HepG2 (cell line): ENCODE data around the gene MIA2. TPM values are rescaled to one million over a fixed set of nuclear protein-coding genes. Genes with fewer than 3 reads are reported as not detected.

Experiments used
- EP300 ChIP-seq, 3 experiments: sonication (generic) in 1 of 3; formaldehyde crosslinking in 1 of 3; IDR thresholded peaks; 2 replicates each; pipeline versions ENCODE4 v1.5.1 to v1.6.1; 2011 to 2020; ENCODE audit warnings: low read depth in 2 of 3, low read length in 2 of 3, borderline replicate concordance in 1 of 3, improper control_type of control experiment in 1 of 3, mild to moderate bottlenecking in 1 of 3, missing genetic modification reagents in 1 of 3, moderate library complexity in 1 of 3
- ETV5 ChIP-seq: IDR thresholded peaks from 2 replicates; pipeline ENCODE4 v1.6.1; 2018; ENCODE audit warnings: missing biosample characterization, missing genetic modification reagents, inconsistent platforms, borderline replicate concordance
- FOXP1 ChIP-seq, 2 experiments: fragments of 450-650 bp in 1 of 2; IDR thresholded peaks; 2 replicates each; pipeline ENCODE4 v1.6.1; 2017 to 2018; ENCODE audit warnings: antibody characterized with exemption in 1 of 2
- HMGA1 ChIP-seq: sonication (generic); formaldehyde crosslinking; conservative IDR thresholded peaks from 2 replicates; pipeline ENCODE4 v1.4.0; 2020; ENCODE audit warnings: missing genetic modification reagents
- HOXA3 ChIP-seq: sonication (generic); formaldehyde crosslinking; IDR thresholded peaks from 2 replicates; pipeline ENCODE4 v1.5.0; 2020; ENCODE audit warnings: missing genetic modification reagents
- MBD4 ChIP-seq: IDR thresholded peaks from 2 replicates; pipeline ENCODE4 v1.6.1; 2012; ENCODE audit warnings: low read length, inconsistent platforms, borderline replicate concordance
- NR2F6 ChIP-seq, 2 experiments: IDR thresholded peaks; 2 replicates each; pipeline ENCODE4 v1.6.1; 2016; ENCODE audit warnings: antibody characterized with exemption in 1 of 2, mild to moderate bottlenecking in 1 of 2
- PPARG ChIP-seq: conservative IDR thresholded peaks from 2 replicates; pipeline ENCODE4 v1.6.1; 2016; ENCODE audit warnings: missing biosample characterization, missing genetic modification reagents
- RFXANK ChIP-seq: IDR thresholded peaks from 2 replicates; pipeline ENCODE4 v1.6.1; 2016
- SP1 ChIP-seq, 2 experiments: fragments of 450-650 bp in 1 of 2; sonication (generic) in 1 of 2; formaldehyde crosslinking in 1 of 2; IDR thresholded peaks; 2 replicates each; pipeline versions ENCODE4 v1.4.0 to v1.6.1; 2016 to 2020; ENCODE audit warnings: missing genetic modification reagents in 1 of 2
- ZFP1 ChIP-seq: IDR thresholded peaks from 2 replicates; pipeline ENCODE4 v1.6.1; 2016
- ZNF552 ChIP-seq: sonication (generic); formaldehyde crosslinking; IDR thresholded peaks from 2 replicates; pipeline ENCODE4 v1.9.0; 2022; ENCODE audit warnings: missing genetic modification reagents, mild to moderate bottlenecking, borderline replicate concordance
- polyA plus RNA-seq, 8 experiments: library from polyadenylated mRNA; depleted of rRNA in 3 of 8; stranded (reverse) in 7 of 8; unstranded in 1 of 8; fragments of >200 nt; fragmentation: Illumina TruSeq in 4 of 8; extraction: Trizol in 4 of 8; gene quantifications; 2 replicates each; pipeline versions ENCODE4 v1.2.1 to v1.2.3, GENCODE V29; 2011 to 2016; ENCODE audit warnings: low read depth in 4 of 8, missing spikeins in 1 of 8, mixed read lengths in 1 of 8; ENCODE audit not compliant: insufficient read depth in 1 of 8
- total RNA-seq, 5 experiments: library from RNA; depleted of rRNA; stranded (reverse); fragments of >200 nt; fragmentation: Illumina TruSeq; extraction: Trizol; gene quantifications; 2 replicates each; pipeline ENCODE4 v1.2.3, GENCODE V29; 2016; ENCODE audit warnings: low read depth in 1 of 5
- TF ChIP-seq, protein P1 (sequence below): sonication (generic); formaldehyde crosslinking; IDR thresholded peaks from 2 replicates; pipeline ENCODE4 v1.4.0; 2020; ENCODE audit warnings: missing genetic modification reagents
- TF ChIP-seq, protein P2 (sequence below): IDR thresholded peaks from 2 replicates; pipeline ENCODE4 v1.6.1; 2012; ENCODE audit warnings: inconsistent platforms
- TF ChIP-seq, protein P3 (sequence below): sonication (generic); formaldehyde crosslinking; IDR thresholded peaks from 2 replicates; pipeline ENCODE4 v1.9.0; 2021; ENCODE audit warnings: missing genetic modification reagents, mild to moderate bottlenecking, borderline replicate concordance
- TF ChIP-seq, protein P4 (sequence below): IDR thresholded peaks from 2 replicates; pipeline ENCODE4 v1.6.1; 2016; ENCODE audit warnings: low read depth, control low read depth
- TF ChIP-seq, protein P5 (sequence below): sonication (generic); formaldehyde crosslinking; IDR thresholded peaks from 2 replicates; pipeline ENCODE4 v1.4.0; 2020; ENCODE audit warnings: low read depth, mild to moderate bottlenecking, missing genetic modification reagents
- TF ChIP-seq, protein P6 (sequence below): sonication (generic); formaldehyde crosslinking; IDR thresholded peaks from 2 replicates; pipeline ENCODE4 v1.5.0; 2020; ENCODE audit warnings: mild to moderate bottlenecking, missing genetic modification reagents
- TF ChIP-seq, protein P7 (sequence below): sonication (generic); formaldehyde crosslinking; IDR thresholded peaks from 2 replicates; pipeline ENCODE4 v1.8.0; 2022; ENCODE audit warnings: mild to moderate bottlenecking, missing genetic modification reagents; ENCODE audit not compliant: insufficient replicate concordance

MIA2 gene
- total and polyA plus RNA-seq, 2 of the 13 experiments (the other 11 are each of a cell fraction or from before 2014, with no cell fraction given), result 134 to 158 TPM

DNA sequence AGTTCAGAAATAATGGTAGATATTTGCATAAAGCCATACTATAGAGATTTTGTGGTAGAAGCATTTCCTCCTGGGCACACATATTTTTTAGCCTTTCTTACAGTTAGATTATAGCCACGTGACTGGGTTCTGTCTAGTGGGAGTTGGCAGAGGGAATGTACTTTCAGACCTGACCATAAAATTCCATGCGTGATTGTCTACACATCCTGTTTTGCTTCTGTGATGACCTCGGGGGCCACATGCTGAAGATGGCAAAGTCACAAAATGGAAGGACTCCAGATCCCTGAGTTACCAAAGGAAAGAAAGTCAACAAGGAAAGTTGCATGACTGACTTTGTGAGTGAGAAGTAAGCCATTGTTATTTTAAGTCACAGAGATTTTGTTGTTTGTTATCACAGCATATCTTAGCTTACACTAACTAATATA lies 14.6 kb upstream of the MIA2 start (continued):
- TF ChIP-seq EP300 (IDR thresholded peaks at IDR 0.05; ENCODE audit: low read depth in 2 of 2, low read length in 2 of 2) (peak in 1 of 2 experiments; percentile 42; a peak in 1 of 4 replicates), EP300 (CRISPR knock-in tag; IDR thresholded peaks at IDR 0.05; ENCODE audit: borderline replicate concordance) (no peak; the same call in 1 of the 2 replicates), SP1 (IDR thresholded peaks at IDR 0.05) (no peak), SP1 (CRISPR knock-in tag; IDR thresholded peaks at IDR 0.05) (no peak), FOXP1 (IDR thresholded peaks at IDR 0.05) (no peak), FOXP1 (CRISPR knock-in tag; IDR thresholded peaks at IDR 0.05) (peak; percentile 67; the same call in 1 of the 2 replicates), ETV5 (CRISPR knock-in tag) (peak; percentile 73; the same call in 1 of the 2 replicates), HMGA1 (no peak), RFXANK (CRISPR knock-in tag) (0 out of 2 replicates have a peak, but pooled peaks have one; percentile 41), NR2F6 (IDR thresholded peaks at IDR 0.05) (no peak), NR2F6 (CRISPR knock-in tag; IDR thresholded peaks at IDR 0.05) (peak; percentile 79), ZFP1 (CRISPR knock-in tag) (0 out of 2 replicates have a peak, but pooled peaks have one; percentile 28), HOXA3 (CRISPR knock-in tag) (peak; percentile 44; the same call in 1 of the 2 replicates), MBD4 (no peak), PPARG (CRISPR knock-in tag) (0 out of 2 replicates have a peak, but pooled peaks have one; percentile 15), ZNF552 (CRISPR knock-in tag) (no peak)
- TF ChIP-seq, protein P1, sequence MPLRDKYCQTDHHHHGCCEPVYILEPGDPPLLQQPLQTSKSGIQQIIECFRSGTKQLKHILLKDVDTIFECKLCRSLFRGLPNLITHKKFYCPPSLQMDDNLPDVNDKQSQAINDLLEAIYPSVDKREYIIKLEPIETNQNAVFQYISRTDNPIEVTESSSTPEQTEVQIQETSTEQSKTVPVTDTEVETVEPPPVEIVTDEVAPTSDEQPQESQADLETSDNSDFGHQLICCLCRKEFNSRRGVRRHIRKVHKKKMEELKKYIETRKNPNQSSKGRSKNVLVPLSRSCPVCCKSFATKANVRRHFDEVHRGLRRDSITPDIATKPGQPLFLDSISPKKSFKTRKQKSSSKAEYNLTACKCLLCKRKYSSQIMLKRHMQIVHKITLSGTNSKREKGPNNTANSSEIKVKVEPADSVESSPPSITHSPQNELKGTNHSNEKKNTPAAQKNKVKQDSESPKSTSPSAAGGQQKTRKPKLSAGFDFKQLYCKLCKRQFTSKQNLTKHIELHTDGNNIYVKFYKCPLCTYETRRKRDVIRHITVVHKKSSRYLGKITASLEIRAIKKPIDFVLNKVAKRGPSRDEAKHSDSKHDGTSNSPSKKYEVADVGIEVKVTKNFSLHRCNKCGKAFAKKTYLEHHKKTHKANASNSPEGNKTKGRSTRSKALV, result 0 out of 2 replicates have a peak, but pooled peaks have one; percentile 69
- TF ChIP-seq, protein P2, sequence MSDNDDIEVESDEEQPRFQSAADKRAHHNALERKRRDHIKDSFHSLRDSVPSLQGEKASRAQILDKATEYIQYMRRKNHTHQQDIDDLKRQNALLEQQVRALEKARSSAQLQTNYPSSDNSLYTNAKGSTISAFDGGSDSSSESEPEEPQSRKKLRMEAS, result peak; percentile 75; the same call in 1 of the 2 replicates
- TF ChIP-seq, protein P3, sequence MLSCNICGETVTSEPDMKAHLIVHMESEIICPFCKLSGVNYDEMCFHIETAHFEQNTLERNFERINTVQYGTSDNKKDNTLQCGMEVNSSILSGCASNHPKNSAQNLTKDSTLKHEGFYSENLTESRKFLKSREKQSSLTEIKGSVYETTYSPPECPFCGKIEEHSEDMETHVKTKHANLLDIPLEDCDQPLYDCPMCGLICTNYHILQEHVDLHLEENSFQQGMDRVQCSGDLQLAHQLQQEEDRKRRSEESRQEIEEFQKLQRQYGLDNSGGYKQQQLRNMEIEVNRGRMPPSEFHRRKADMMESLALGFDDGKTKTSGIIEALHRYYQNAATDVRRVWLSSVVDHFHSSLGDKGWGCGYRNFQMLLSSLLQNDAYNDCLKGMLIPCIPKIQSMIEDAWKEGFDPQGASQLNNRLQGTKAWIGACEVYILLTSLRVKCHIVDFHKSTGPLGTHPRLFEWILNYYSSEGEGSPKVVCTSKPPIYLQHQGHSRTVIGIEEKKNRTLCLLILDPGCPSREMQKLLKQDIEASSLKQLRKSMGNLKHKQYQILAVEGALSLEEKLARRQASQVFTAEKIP, result no peak
- TF ChIP-seq, protein P4, sequence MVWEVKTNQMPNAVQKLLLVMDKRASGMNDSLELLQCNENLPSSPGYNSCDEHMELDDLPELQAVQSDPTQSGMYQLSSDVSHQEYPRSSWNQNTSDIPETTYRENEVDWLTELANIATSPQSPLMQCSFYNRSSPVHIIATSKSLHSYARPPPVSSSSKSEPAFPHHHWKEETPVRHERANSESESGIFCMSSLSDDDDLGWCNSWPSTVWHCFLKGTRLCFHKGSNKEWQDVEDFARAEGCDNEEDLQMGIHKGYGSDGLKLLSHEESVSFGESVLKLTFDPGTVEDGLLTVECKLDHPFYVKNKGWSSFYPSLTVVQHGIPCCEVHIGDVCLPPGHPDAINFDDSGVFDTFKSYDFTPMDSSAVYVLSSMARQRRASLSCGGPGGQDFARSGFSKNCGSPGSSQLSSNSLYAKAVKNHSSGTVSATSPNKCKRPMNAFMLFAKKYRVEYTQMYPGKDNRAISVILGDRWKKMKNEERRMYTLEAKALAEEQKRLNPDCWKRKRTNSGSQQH (CRISPR knock-in tag), result no peak
- TF ChIP-seq, protein P5, sequence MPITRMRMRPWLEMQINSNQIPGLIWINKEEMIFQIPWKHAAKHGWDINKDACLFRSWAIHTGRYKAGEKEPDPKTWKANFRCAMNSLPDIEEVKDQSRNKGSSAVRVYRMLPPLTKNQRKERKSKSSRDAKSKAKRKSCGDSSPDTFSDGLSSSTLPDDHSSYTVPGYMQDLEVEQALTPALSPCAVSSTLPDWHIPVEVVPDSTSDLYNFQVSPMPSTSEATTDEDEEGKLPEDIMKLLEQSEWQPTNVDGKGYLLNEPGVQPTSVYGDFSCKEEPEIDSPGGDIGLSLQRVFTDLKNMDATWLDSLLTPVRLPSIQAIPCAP, result no peak
- TF ChIP-seq, protein P6, sequence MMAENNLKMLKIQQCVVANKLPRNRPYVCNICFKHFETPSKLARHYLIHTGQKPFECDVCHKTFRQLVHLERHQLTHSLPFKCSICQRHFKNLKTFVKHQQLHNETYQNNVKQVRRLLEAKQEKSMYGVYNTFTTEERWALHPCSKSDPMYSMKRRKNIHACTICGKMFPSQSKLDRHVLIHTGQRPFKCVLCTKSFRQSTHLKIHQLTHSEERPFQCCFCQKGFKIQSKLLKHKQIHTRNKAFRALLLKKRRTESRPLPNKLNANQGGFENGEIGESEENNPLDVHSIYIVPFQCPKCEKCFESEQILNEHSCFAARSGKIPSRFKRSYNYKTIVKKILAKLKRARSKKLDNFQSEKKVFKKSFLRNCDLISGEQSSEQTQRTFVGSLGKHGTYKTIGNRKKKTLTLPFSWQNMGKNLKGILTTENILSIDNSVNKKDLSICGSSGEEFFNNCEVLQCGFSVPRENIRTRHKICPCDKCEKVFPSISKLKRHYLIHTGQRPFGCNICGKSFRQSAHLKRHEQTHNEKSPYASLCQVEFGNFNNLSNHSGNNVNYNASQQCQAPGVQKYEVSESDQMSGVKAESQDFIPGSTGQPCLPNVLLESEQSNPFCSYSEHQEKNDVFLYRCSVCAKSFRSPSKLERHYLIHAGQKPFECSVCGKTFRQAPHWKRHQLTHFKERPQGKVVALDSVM (CRISPR knock-in tag), result no peak
- TF ChIP-seq, protein P7, sequence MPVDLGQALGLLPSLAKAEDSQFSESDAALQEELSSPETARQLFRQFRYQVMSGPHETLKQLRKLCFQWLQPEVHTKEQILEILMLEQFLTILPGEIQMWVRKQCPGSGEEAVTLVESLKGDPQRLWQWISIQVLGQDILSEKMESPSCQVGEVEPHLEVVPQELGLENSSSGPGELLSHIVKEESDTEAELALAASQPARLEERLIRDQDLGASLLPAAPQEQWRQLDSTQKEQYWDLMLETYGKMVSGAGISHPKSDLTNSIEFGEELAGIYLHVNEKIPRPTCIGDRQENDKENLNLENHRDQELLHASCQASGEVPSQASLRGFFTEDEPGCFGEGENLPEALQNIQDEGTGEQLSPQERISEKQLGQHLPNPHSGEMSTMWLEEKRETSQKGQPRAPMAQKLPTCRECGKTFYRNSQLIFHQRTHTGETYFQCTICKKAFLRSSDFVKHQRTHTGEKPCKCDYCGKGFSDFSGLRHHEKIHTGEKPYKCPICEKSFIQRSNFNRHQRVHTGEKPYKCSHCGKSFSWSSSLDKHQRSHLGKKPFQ (CRISPR knock-in tag), result no peak
